B cell (primary cell): ENCODE measurements around the gene DNAAF5. TPM values are rescaled to one million over a fixed set of nuclear protein-coding genes. Genes with fewer than 3 reads are reported as not detected.

Source experiments
- ATAC-seq: fragments of 200-7000 bp; cut with Tn5 transposase; one replicate; pipeline ENCODE4 v1.10.0; 2021; ENCODE audit warnings: low read depth, mild to moderate bottlenecking, moderate number of reproducible peaks, moderate library complexity
- CTCF ChIA-PET: fragments of 350-600 bp; sonication (Branson Sonifier 250); formaldehyde crosslinking; loops from one replicate; lab custom pipeline; 2021; ENCODE audit warnings: antibody characterized with exemption, inconsistent platforms; lab: Charles Lee
- POLR2A ChIA-PET: fragments of 350-600 bp; sonication (Branson Sonifier 250); formaldehyde crosslinking; loops from one replicate; lab custom pipeline; 2021; ENCODE audit warnings: antibody characterized with exemption; lab: Charles Lee
- DNase-seq: peaks from one replicate; pipeline ENCODE4 v3.0.0; 2013
- H2AFZ ChIP-seq: 2 replicates; pipeline ENCODE4 v1.6.1; 2012; ENCODE audit warnings: mild to moderate bottlenecking, low read depth, low read length; ENCODE audit not compliant: insufficient read depth, poor library complexity, severe bottlenecking
- H3K27ac ChIP-seq, 2 donors: 1 replicate in 1 of 2; 2 replicates in 1 of 2; pipeline ENCODE4 v1.5.1; 2012 to 2013; ENCODE audit warnings: low read length in 2 of 2, mild to moderate bottlenecking in 2 of 2, moderate library complexity in 1 of 2
- H3K27me3 ChIP-seq, 4 experiments: fragments of 200-600 bp in 1 of 4; sonication (generic) in 1 of 4; replicated peaks in 1 of 4; 1 replicate in 2 of 4; 2 replicates in 2 of 4; pipeline versions ENCODE4 v1.6.1 to v1.7.0; 2013 to 2016; ENCODE audit warnings: low read length in 3 of 4, mild to moderate bottlenecking in 2 of 4, mixed read lengths in 1 of 4, moderate library complexity in 1 of 4; ENCODE audit not compliant: insufficient read depth in 4 of 4, control insufficient read depth in 3 of 4; ENCODE audit errors: control extremely low read depth in 1 of 4
- H3K36me3 ChIP-seq, 2 experiments: replicated peaks in 1 of 2; 1 replicate in 1 of 2; 2 replicates in 1 of 2; pipeline versions ENCODE4 v1.6.1 to v1.7.1; 2013; ENCODE audit warnings: low read length in 1 of 2; ENCODE audit not compliant: insufficient read depth in 2 of 2, control insufficient read depth in 1 of 2; ENCODE audit errors: control extremely low read depth in 1 of 2, extremely low read depth in 1 of 2
- H3K4me1 ChIP-seq, 2 donors: fragments of 200-600 bp in 1 of 2; sonication (generic) in 1 of 2; 1 replicate in 1 of 2; 2 replicates in 1 of 2; pipeline versions ENCODE4 v1.5.1 to v1.6.1; 2013 to 2017; ENCODE audit warnings: low read length in 2 of 2; ENCODE audit not compliant: control insufficient read depth in 2 of 2, insufficient read depth in 2 of 2
- H3K4me2 ChIP-seq: replicated peaks from 2 replicates; pipeline ENCODE3; 2012; ENCODE audit warnings: mild to moderate bottlenecking, low read depth, low read length; ENCODE audit not compliant: poor library complexity, severe bottlenecking
- H3K4me3 ChIP-seq, 5 experiments: fragments of 200-600 bp in 1 of 5; sonication (generic) in 1 of 5; 1 replicate in 3 of 5; 2 replicates in 2 of 5; pipeline versions ENCODE4 v1.5.1 to v1.7.0; 2011 to 2016; ENCODE audit warnings: low read length in 4 of 5, mild to moderate bottlenecking in 4 of 5, low read depth in 2 of 5, control low read depth in 1 of 5, moderate library complexity in 1 of 5; ENCODE audit not compliant: insufficient read depth in 1 of 5; ENCODE audit errors: control extremely low read depth in 1 of 5, extremely low read depth in 1 of 5
- H3K79me2 ChIP-seq: fragments of 200-600 bp; sonication (generic); one replicate; pipeline ENCODE4 v1.6.0; 2016; ENCODE audit warnings: low read length; ENCODE audit not compliant: control insufficient read depth, insufficient read depth
- H3K9ac ChIP-seq: fragments of 200-600 bp; sonication (generic); 2 replicates; pipeline ENCODE4 v1.6.1; 2017; ENCODE audit warnings: mild to moderate bottlenecking, low read length, moderate library complexity
- H3K9me3 ChIP-seq, 3 donors: one replicate each; pipeline versions ENCODE4 v1.6.1 to v1.7.1; 2013; ENCODE audit warnings: low read length in 2 of 3; ENCODE audit not compliant: control insufficient read depth in 2 of 3, insufficient read depth in 1 of 3; ENCODE audit errors: control extremely low read depth in 1 of 3
- H4K20me1 ChIP-seq: 2 replicates; pipeline ENCODE4 v1.6.0; 2012; ENCODE audit warnings: mild to moderate bottlenecking, low read length; ENCODE audit not compliant: insufficient read depth, control insufficient read depth, poor library complexity, severe bottlenecking
- H3K27ac Mint-ChIP-seq: one replicate; pipeline ENCODE4 v1.8.0; 2021; ENCODE audit warnings: mixed read lengths
- H3K27me3 Mint-ChIP-seq: one replicate; pipeline ENCODE4 v1.8.0; 2021; ENCODE audit warnings: mixed read lengths
- H3K4me1 Mint-ChIP-seq: one replicate; pipeline ENCODE4 v1.8.0; 2021; ENCODE audit warnings: mixed read lengths
- H3K4me3 Mint-ChIP-seq: one replicate; pipeline ENCODE4 v1.8.0; 2021; ENCODE audit warnings: mixed read lengths
- H3K9me3 Mint-ChIP-seq: one replicate; pipeline ENCODE4 v1.8.0; 2022; ENCODE audit warnings: mixed read lengths; ENCODE audit not compliant: insufficient read depth
- EZH2 ChIP-seq: IDR thresholded peaks from 2 replicates; pipeline ENCODE4 v1.6.1; 2012; ENCODE audit warnings: borderline replicate concordance, low read depth, mild to moderate bottlenecking, moderate library complexity, low read length; ENCODE audit not compliant: insufficient read depth, poor library complexity, severe bottlenecking
- WGBS: methylation state at CpG from one replicate; pipeline ENCODE4 v1.1.5; 2013; ENCODE audit warnings: missing lambda C conversion rate; ENCODE audit not compliant: insufficient coverage; 5-methylcytosine and 5-hydroxymethylcytosine counted together
- intact Hi-C: fragments of 100-400 bp; cut with micrococcal nuclease; formaldehyde crosslinking; loops from one replicate; pipeline ENCODE4 v1.10.0; 2022
- polyA plus RNA-seq: library from polyadenylated mRNA; depleted of rRNA; stranded (reverse); fragments of >200 nt; gene quantifications from 2 replicates; pipeline ENCODE4 v1.2.3, GENCODE V29; 2012
- total RNA-seq, 2 donors: library from RNA; stranded (reverse); fragments of 120-200 nt in 1 of 2; gene quantifications; 1 replicate in 1 of 2; 2 replicates in 1 of 2; pipeline versions ENCODE4 v1.2.3 to v1.2.4, GENCODE V29; 2013 to 2022
- TF ChIP-seq, protein P1 (sequence below): fragments of 200-600 bp; IDR thresholded peaks from one replicate; pipeline ENCODE4 v1.8.0; 2022; ENCODE audit warnings: antibody characterized with exemption, mild to moderate bottlenecking

The DNAAF5 gene
- total and polyA plus RNA-seq, 2 donors (not counting 1 experiment from before 2014, with no cell fraction given), result 18.0 to 21.4 TPM

DNA sequence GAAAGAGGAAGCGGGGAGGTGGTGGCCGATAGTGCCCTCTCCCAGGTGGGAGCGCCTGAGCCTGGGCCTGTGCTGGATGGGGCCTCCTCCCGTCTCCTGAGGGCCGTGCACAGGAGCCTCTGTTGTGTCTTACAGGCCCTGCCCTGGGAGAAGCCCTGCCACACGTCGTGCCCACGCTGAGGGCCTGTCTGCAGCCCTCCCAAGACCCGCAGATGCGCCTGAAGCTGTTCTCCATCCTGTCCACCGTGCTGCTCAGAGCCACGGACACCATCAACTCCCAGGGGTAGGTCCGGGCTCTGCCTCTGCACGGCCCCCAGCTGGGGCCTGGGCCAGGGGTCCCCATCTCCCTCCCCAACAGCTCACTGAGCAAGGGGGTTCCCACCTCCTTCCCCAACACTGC, 43.8 kb downstream of the DNAAF5 start:
- TF ChIP-seq, protein P1, sequence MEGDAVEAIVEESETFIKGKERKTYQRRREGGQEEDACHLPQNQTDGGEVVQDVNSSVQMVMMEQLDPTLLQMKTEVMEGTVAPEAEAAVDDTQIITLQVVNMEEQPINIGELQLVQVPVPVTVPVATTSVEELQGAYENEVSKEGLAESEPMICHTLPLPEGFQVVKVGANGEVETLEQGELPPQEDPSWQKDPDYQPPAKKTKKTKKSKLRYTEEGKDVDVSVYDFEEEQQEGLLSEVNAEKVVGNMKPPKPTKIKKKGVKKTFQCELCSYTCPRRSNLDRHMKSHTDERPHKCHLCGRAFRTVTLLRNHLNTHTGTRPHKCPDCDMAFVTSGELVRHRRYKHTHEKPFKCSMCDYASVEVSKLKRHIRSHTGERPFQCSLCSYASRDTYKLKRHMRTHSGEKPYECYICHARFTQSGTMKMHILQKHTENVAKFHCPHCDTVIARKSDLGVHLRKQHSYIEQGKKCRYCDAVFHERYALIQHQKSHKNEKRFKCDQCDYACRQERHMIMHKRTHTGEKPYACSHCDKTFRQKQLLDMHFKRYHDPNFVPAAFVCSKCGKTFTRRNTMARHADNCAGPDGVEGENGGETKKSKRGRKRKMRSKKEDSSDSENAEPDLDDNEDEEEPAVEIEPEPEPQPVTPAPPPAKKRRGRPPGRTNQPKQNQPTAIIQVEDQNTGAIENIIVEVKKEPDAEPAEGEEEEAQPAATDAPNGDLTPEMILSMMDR, result no peak
- TF ChIP-seq EZH2, result no peak
- intact Hi-C loops, result no loop called here
- H3K79me2 ChIP-seq, result no peaks in the 10 kb centered on the region
- 90% methylated on average over 14 of the region's 14 CpGs for WGBS
- no peaks in the 10 kb centered on the region for H3K4me1 ChIP-seq
- H3K36me3 ChIP-seq, result peaks cover 0 to 6% of the 10 kb centered on the region in 2 experiments
- H3K9ac ChIP-seq, result no peak overlapping the region
- Mint-ChIP-seq H3K27me3 (no peaks in the 10 kb centered on the region), H3K27ac (no peak overlapping the region), H3K4me1 (no peaks in the 10 kb centered on the region), H3K4me3 (no peak overlapping the region), H3K9me3 (no peaks in the 10 kb centered on the region)
- no peaks in the 10 kb centered on the region for H4K20me1 ChIP-seq
- H3K27me3 ChIP-seq, result no peaks in the 10 kb centered on the region
- H3K27ac ChIP-seq, result no peak overlapping the region
- ATAC-seq (no peak), DNase-seq (no peak)
- H3K4me2 ChIP-seq, result no peak overlapping the region
- no peak overlapping the region for H2AFZ ChIP-seq
- ChIA-PET POLR2A (no interaction called here), CTCF (interaction anchor here (1.3 to 1.6 kb wide), 3 partner anchors 103 to 448 kb away, joined by 3 to 4 read pairs (median 3); no protein-coding TSS in a partner anchor)
- H3K4me3 ChIP-seq, result no peak overlapping the region
- H3K9me3 ChIP-seq, result no peaks in the 10 kb centered on the region

DNA sequence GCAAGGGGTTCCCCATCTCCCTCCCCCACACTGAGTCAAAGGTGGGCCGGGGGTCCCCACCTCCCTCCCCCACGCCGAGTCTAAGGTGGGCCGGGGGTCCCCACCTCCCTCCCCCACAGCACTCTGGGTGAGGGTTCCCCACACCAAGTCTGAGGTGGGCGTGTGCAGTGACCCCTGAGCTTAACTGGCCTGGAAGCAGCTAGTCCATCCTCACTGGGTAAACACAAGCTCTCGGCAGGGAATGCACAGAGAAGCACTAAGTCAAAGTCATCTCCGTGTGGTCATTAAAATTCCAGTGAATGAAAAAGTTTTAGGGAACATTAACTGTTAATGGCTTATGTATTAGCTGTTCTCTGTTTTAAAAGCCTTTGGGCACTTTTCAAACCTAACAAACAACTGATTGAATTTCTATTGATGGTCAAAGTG, 44.3 kb downstream of the DNAAF5 start:
- Mint-ChIP-seq H3K4me3 (no peak overlapping the region), H3K27me3 (no peaks in the 10 kb centered on the region), H3K27ac (no peak overlapping the region), H3K9me3 (no peaks in the 10 kb centered on the region), H3K4me1 (no peaks in the 10 kb centered on the region)
- H3K79me2 ChIP-seq, result no peaks in the 10 kb centered on the region
- no peak overlapping the region for H3K4me2 ChIP-seq
- TF ChIP-seq, protein P1, result no peak
- TF ChIP-seq EZH2, result no peak
- H3K9me3 ChIP-seq, result no peaks in the 10 kb centered on the region
- WGBS, result 87% methylated on average over 3 of the region's 7 CpGs
- intact Hi-C loops, result no loop called here
- H3K36me3 ChIP-seq, result peaks cover 0 to 9% of the 10 kb centered on the region in 2 experiments
- no peaks in the 10 kb centered on the region for H4K20me1 ChIP-seq
- no peak overlapping the region for H2AFZ ChIP-seq
- H3K4me1 ChIP-seq, result no peaks in the 10 kb centered on the region
- ChIA-PET CTCF (interaction anchor here (1.2 to 1.6 kb wide), 4 partner anchors 102 to 453 kb away, joined by 3 to 4 read pairs (median 4); no protein-coding TSS in a partner anchor), POLR2A (no interaction called here)
- no peaks in the 10 kb centered on the region for H3K27me3 ChIP-seq
- DNase-seq (no peak), ATAC-seq (no peak)
- H3K9ac ChIP-seq, result no peak overlapping the region
- H3K27ac ChIP-seq, result no peak overlapping the region
- no peak overlapping the region for H3K4me3 ChIP-seq
